GM04503 (cell line): Measurements from ENCODE around the gene PLB1.
"Not testable (repeated sequence)": the region's sequence is repeated elsewhere in the genome, so short reads cannot be mapped to it uniquely, and the experiment has no call there.

Source experiments
- DNase-seq: peaks from one replicate; pipeline ENCODE4 v3.0.0-alpha.2; 2012; ENCODE audit warnings: low read depth

PLB1 gene

DNA sequence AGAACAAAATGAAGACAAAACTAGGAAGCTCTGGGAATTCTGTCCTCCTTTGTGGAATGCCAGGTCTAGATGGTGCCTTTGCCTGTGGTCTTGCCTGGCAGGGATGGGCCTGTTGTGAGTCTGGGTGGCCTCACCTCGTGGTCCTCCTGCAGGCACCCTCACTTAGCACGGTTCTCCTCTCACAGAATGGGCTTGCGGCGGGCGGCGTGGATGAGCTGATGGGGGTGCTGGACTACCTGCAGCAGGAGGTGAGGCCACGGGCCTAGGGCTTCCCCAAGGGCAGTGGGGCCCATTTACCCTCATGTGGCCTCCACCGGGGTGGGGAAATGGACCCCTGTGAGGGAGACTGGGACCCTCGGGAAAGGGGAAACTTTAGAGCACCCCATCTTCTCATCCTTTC, 42.3 kb downstream of the PLB1 start:
- no peak for DNase-seq

DNA sequence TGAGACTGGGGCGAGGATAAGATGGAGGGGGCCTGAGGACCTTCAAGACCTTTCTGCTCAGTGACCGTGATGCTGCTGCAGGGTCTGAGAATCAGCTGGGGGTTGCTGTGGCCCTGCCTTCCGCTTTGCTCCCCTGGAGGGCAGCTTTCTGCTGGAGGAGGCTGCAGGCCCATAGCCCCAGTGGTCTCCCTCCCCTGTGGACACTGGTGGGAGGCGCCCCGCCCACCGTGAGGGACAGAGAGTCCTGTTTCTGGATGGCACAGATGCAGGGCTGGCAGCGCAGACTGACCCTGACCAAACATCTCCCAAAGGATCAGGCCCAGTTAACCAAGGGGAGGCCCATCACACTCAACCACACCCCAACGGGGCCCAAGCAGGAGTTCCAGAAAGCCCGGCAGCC, 42.8 kb downstream of the PLB1 start:
- DNase-seq = no peak

GRCh38 chr2:28539118-28539541, 43.3 kb downstream of the PLB1 start:
- no peak for DNase-seq

DNA sequence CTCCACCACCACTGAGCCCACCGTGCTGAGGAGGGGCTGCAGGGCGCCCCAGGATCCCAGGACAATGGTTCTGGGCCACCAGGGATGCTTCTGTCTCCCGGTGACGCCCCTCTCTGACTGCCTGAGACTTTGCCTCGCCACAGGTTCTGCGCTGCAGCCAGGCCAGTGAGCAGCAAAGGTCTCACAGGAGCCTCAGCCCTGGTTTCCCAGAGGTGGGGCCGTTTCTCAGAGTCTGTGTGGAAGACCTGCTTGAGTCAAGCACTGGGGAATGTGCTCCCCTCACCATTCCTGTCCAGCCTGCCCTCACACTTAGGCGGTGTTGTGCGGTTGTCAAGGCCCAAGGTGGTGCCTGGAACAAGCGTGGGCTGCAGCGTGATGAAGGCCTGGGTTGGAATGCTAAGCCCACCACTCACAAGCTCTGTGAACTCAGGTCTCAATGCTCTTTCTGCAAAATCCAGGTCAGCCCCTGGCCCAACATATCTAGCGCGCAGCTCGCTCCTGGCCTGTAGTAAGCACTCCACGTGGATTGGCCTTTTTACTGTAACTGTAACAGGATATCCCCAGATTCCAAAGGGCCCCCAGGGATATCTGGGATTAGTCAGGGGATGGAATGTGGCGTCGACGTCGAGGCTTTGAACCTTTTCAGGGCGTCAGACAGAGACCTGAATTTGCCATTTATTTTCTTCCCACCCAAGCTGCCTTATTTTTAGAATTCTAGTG, 47.6 kb downstream of the PLB1 start:
- no peak for DNase-seq

- no peak for DNase-seq
Measured at GRCh38 chr2:28544036-28544346, 48.1 kb downstream of the PLB1 start.

DNA sequence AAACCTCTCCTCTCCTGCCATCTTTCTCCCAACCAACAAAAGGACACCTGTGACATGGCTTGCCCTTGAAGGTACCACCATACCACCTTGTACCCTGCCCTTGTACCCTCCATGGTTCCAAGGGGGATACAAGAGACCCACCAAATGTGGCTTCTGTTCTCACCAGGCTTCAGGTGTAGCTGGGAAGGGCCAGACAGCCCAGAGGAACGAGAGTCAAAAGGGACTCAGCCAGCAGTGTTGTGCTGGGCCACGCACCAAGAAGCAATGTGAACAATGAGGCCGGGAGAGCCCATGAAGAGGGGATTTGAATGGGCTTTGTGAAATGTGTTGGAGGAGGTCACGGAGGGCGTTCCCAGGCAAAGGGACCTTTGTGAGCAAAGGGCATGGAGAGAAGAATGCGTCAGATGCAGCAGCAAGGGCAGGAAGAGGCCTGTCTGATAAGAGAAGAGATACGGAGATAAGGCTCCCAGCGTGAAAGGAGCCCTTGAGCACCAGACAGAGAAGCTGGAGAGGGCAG, 48.6 kb downstream of the PLB1 start:
- DNase-seq = no peak

- DNase-seq = no peak
Measured at GRCh38 chr2:28544922-28545589, 49.2 kb downstream of the PLB1 start.

DNA sequence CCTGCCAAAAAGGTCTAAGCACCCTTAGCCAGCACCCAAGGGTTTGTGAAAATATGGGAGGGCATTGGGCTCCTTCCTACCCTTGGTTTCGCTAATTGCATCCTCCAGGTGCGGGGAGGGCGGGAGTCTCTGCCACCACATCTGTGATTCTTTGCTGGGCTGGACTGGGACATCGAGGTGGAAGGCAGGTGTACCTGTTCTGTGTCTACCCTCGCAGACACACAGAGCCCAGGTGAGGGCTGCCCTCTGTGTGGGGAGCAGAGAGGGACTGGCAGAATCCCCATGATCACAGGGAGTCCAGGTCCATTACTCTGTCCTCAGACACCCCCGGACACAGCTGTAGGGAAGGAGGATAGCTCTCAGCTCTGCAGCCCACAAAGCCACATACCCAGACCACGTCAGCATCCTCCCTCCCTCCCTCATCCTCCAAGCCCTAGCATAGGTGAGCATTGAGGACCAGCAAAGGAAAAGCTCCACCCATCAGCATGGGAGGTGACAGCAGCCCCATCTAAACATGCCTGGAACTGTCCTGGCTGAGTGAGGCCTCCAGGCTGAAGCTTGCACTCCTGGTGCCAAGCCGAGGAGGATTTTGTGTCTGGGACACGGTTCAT, 49.8 kb downstream of the PLB1 start:
- no peak for DNase-seq

DNA sequence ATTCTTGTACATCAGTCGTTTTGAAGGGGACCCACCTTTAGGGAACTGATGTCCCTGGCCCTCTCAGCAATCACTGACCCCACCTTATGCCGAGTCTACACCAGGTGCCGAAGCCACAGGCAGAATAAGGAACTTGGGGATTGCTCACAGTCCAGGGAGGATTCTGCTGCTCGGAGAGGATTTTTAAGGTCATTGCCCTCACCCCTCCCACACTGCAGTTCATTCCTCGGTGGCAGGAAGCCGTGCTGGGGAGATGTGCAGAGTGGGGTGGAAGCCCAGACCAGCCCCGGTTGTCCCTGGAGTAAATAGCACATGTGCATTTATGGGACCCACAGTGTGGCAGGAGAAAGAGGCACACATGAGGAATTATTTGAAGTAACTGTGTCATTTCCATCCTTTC, 50.4 kb downstream of the PLB1 start:
- no peak for DNase-seq

GRCh38 chr2:28547223-28547860, 51.5 kb downstream of the PLB1 start:
- DNase-seq = no peak

GRCh38 chr2:28547906-28548600, 52.2 kb downstream of the PLB1 start:
- DNase-seq = no peak

DNA sequence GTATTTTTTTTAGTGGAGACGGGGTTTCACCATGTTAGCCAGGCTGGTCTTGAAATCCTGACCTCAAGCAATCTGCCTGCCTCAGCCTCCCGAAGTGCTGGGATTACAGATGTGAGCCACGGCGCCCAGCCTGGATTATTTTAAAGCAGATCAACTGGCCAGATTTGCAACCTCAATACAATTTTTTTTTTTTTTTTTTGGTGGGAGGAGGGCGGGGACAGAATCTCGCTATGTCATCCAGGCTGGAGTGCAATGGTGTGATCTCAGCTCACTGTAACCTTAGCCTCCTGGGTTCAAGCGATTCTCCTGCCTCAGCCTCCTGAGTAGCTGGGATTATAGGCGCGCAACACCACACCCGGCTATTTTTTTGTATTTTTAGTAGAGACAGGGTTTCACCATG, 54.5 kb downstream of the PLB1 start:
- not testable (repeated sequence) for DNase-seq

DNA sequence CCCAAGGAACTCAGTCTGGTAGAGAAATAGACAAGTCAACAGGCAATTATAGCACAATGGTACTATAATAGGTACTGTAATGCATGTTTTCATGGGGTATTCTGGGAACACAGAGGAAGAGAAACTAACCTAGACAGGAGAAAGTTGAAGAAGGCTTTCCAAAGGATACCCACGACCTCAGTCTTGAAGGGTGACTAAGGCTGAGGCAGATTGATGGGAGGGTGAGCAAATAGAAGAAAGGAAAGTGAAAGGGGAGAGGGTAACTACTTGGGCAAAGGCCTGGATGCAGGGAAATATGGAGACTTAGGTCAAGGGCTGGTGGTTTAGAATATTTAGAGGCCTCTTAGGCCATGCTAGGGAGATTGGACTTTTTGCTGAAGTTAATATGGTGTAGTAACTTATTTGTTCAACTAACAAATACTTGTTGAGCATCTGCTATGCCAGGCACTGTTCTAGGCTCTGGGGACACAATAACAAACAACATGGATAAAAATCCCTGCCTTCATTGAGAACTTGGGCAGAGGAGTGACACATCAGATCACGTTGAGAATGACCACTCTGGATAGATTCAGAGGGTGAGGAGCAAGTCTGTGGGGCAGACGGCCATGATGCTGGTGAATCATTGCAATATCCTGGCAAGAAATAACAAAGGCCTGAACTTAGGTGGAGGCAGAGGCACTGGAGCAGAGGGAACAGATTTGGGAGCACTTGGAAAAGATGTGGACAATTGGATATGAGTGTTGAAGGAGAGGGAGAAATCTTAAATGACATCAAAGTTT, 56.4 kb downstream of the PLB1 start:
- no peak for DNase-seq

DNA sequence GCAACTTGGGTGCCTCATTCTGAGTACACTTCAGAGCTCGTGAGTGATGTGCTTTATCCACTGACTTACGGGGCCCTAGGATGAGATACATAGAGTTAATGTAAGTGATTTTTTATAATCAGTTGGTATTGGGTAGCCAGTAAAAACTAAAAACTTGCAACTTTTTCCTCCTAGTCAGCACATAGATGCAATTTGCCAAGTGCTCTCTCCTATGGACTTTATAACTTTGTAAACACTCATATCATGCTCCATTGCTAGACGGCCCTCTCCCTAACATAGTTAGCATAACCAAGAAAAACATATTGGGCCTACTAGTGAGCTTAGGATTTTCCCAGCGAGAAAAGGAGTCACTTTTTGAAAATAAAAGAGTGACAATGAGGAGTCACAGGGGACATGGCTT, 60.4 kb downstream of the PLB1 start:
- no peak for DNase-seq

- no peak for DNase-seq
Measured at GRCh38 chr2:28557389-28558131, 61.7 kb downstream of the PLB1 start.

GRCh38 chr2:28558158-28558820, 62.4 kb downstream of the PLB1 start:
- no peak for DNase-seq

GRCh38 chr2:28558918-28559317, 63.1 kb downstream of the PLB1 start:
- no peak for DNase-seq

- DNase-seq = no peak
Measured at GRCh38 chr2:28563869-28564268, 68.0 kb downstream of the PLB1 start.

- DNase-seq = no peak
Measured at GRCh38 chr2:28564346-28564745, 68.5 kb downstream of the PLB1 start.

DNA sequence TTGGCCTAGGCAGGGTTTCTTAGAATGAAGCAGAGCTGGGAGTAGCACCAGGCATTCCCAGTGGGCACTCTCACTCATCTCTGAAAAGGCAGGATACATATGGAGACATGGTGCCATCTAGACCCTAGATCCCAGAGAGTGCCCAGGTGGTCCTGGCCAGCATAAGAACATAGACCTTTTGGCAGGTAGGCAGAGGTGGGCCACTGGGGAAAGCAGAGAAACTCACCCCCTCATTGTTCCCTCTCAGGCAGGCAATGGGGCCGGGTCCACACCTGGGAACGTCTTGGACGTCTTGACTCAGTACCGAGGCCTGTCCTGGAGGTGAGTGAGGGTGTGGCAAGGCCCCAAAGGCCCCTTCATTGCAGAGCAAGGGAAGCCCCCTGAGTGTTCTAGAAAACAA, 69.2 kb downstream of the PLB1 start:
- no peak for DNase-seq
